HepG2 (cell line): ENCODE results near the gene NYAP1. TPM values are rescaled to one million over a fixed set of nuclear protein-coding genes. Genes with fewer than 3 reads are reported as not detected.

ENCODE experiments used
- AGO1 ChIP-seq: fragments of 200-400 bp; formaldehyde crosslinking; IDR thresholded peaks from 2 replicates; pipeline ENCODE4 v1.6.1; 2017; ENCODE audit warnings: mild to moderate bottlenecking, low read depth, low read length, moderate library complexity; ENCODE audit not compliant: poor library complexity, severe bottlenecking
- ERF ChIP-seq: IDR thresholded peaks from 2 replicates; pipeline ENCODE4 v1.6.1; 2018; ENCODE audit warnings: missing biosample characterization, missing genetic modification reagents
- HDAC1 ChIP-seq: sonication (generic); formaldehyde crosslinking; IDR thresholded peaks from 2 replicates; pipeline ENCODE4 v1.5.1; 2020; ENCODE audit warnings: mild to moderate bottlenecking, missing genetic modification reagents
- KMT2A ChIP-seq: sonication (generic); formaldehyde crosslinking; IDR thresholded peaks from 2 replicates; pipeline ENCODE4 v1.4.0; 2020; ENCODE audit warnings: missing genetic modification reagents
- PITX1 ChIP-seq: sonication (generic); formaldehyde crosslinking; IDR thresholded peaks from 2 replicates; pipeline ENCODE4 v1.5.1; 2020; ENCODE audit warnings: mild to moderate bottlenecking, missing genetic modification reagents
- POGZ ChIP-seq: sonication (generic); formaldehyde crosslinking; IDR thresholded peaks from 2 replicates; pipeline ENCODE4 v1.4.0; 2020; ENCODE audit warnings: mild to moderate bottlenecking, missing genetic modification reagents
- RBM22 ChIP-seq: fragments of 200-400 bp; formaldehyde crosslinking; optimal IDR thresholded peaks from 2 replicates; pipeline ENCODE3; 2017; ENCODE audit warnings: mild to moderate bottlenecking, low read length, moderate library complexity
- TBX2 ChIP-seq: sonication (generic); formaldehyde crosslinking; IDR thresholded peaks from 2 replicates; pipeline ENCODE4 v1.5.0; 2020; ENCODE audit warnings: missing genetic modification reagents, mild to moderate bottlenecking, borderline replicate concordance
- ZFP37 ChIP-seq: sonication (generic); formaldehyde crosslinking; IDR thresholded peaks from 2 replicates; pipeline ENCODE4 v1.4.0; 2020; ENCODE audit warnings: missing genetic modification reagents, borderline replicate concordance
- ZNF20 ChIP-seq: sonication (generic); formaldehyde crosslinking; IDR thresholded peaks from 2 replicates; pipeline ENCODE4 v1.4.0; 2020; ENCODE audit warnings: mild to moderate bottlenecking, moderate library complexity, missing genetic modification reagents
- ZNF577 ChIP-seq: sonication (generic); formaldehyde crosslinking; IDR thresholded peaks from 2 replicates; pipeline ENCODE4 v1.4.0; 2020; ENCODE audit warnings: mild to moderate bottlenecking, low read depth, missing genetic modification reagents, borderline replicate concordance
- ZNF652 ChIP-seq: IDR thresholded peaks from 2 replicates; pipeline ENCODE4 v1.6.1; 2016; ENCODE audit warnings: low read depth, borderline replicate concordance
- ZNF839 ChIP-seq: sonication (generic); formaldehyde crosslinking; IDR thresholded peaks from 2 replicates; pipeline ENCODE4 v1.4.0; 2020; ENCODE audit warnings: missing genetic modification reagents, mild to moderate bottlenecking, borderline replicate concordance
- ZNF879 ChIP-seq: sonication (generic); formaldehyde crosslinking; IDR thresholded peaks from 2 replicates; pipeline ENCODE4 v1.8.1; 2023; ENCODE audit warnings: missing genetic modification reagents
- polyA plus RNA-seq, 8 experiments: library from polyadenylated mRNA; depleted of rRNA in 3 of 8; stranded (reverse) in 7 of 8; unstranded in 1 of 8; fragments of >200 nt; fragmentation: Illumina TruSeq in 4 of 8; extraction: Trizol in 4 of 8; gene quantifications; 2 replicates each; pipeline versions ENCODE4 v1.2.1 to v1.2.3, GENCODE V29; 2011 to 2016; ENCODE audit warnings: low read depth in 4 of 8, missing spikeins in 1 of 8, mixed read lengths in 1 of 8; ENCODE audit not compliant: insufficient read depth in 1 of 8
- total RNA-seq, 5 experiments: library from RNA; depleted of rRNA; stranded (reverse); fragments of >200 nt; fragmentation: Illumina TruSeq; extraction: Trizol; gene quantifications; 2 replicates each; pipeline ENCODE4 v1.2.3, GENCODE V29; 2016; ENCODE audit warnings: low read depth in 1 of 5
- TF ChIP-seq, protein P1 (sequence below): IDR thresholded peaks from 2 replicates; pipeline ENCODE4 v1.6.1; 2012; ENCODE audit warnings: low read depth, low read length, improper control_type of control experiment
- TF ChIP-seq, protein P2 (sequence below): IDR thresholded peaks from 2 replicates; pipeline ENCODE4 v1.6.1; 2016; ENCODE audit warnings: mild to moderate bottlenecking
- TF ChIP-seq, protein P3 (sequence below): sonication (generic); formaldehyde crosslinking; IDR thresholded peaks from 2 replicates; pipeline ENCODE4 v1.4.0; 2020; ENCODE audit warnings: low read depth, mild to moderate bottlenecking, missing genetic modification reagents
- TF ChIP-seq, protein P4 (sequence below): sonication (generic); formaldehyde crosslinking; IDR thresholded peaks from 2 replicates; pipeline ENCODE4 v1.9.0; 2021; ENCODE audit warnings: missing genetic modification reagents, mild to moderate bottlenecking, borderline replicate concordance
- TF ChIP-seq, protein P5 (sequence below): sonication (generic); formaldehyde crosslinking; IDR thresholded peaks from 2 replicates; pipeline ENCODE4 v1.5.1; 2020; ENCODE audit warnings: missing genetic modification reagents, mild to moderate bottlenecking, borderline replicate concordance
- TF ChIP-seq, protein P6 (sequence below): sonication (generic); formaldehyde crosslinking; IDR thresholded peaks from 2 replicates; pipeline ENCODE4 v1.8.0; 2022; ENCODE audit warnings: mild to moderate bottlenecking, missing genetic modification reagents, borderline replicate concordance

The NYAP1 gene
- total and polyA plus RNA-seq, 2 of the 13 experiments (the other 11 are each of a cell fraction or from before 2014, with no cell fraction given) = 0.15 to 0.46 TPM

DNA sequence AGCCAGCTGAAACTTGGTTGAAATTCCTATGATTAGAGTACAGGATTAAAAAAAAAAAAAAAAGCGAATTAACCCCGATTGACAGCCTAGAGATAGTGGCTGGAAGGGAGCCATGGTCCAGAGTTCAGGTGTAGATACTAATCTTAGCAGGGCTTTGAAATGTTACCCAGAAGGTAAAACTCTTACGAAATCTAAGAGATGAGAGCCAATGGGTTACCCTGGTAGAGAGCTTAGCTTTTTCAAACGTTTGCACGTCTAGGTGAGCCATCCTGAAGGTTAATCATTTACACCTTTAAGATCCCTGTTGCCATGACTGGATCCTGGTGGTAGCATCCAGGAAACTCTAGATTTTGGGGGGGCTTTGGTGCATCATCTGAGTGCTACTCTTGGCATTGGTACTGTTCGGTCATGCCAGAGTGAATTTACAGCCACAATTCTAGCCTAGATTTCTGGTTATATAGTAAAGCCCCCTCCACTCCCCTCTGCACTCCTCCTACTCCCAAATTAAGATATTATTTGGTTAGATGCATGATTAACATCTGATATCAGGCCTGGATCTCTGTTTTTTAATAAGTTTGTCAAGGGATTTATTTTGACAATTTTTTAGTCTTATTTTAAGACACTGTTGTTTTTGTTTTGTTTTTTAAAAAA, 56.5 kb downstream of the NYAP1 start (continued):
- TF ChIP-seq ZNF20 (CRISPR knock-in tag) = no peak
- no peak for TF ChIP-seq ZNF577 (CRISPR knock-in tag)
- TF ChIP-seq POGZ (CRISPR knock-in tag) = no peak
- TF ChIP-seq, protein P1, sequence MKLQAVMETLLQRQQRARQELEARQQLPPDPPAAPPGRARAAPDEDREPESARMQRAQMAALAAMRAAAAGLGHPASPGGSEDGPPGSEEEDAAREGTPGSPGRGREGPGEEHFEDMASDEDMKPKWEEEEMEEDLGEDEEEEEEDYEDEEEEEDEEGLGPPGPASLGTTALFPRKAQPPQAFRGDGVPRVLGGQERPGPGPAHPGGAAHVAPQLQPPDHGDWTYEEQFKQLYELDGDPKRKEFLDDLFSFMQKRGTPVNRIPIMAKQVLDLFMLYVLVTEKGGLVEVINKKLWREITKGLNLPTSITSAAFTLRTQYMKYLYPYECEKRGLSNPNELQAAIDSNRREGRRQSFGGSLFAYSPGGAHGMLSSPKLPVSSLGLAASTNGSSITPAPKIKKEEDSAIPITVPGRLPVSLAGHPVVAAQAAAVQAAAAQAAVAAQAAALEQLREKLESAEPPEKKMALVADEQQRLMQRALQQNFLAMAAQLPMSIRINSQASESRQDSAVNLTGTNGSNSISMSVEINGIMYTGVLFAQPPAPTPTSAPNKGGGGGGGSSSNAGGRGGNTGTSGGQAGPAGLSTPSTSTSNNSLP = peak; percentile 97
- TF ChIP-seq, protein P2, sequence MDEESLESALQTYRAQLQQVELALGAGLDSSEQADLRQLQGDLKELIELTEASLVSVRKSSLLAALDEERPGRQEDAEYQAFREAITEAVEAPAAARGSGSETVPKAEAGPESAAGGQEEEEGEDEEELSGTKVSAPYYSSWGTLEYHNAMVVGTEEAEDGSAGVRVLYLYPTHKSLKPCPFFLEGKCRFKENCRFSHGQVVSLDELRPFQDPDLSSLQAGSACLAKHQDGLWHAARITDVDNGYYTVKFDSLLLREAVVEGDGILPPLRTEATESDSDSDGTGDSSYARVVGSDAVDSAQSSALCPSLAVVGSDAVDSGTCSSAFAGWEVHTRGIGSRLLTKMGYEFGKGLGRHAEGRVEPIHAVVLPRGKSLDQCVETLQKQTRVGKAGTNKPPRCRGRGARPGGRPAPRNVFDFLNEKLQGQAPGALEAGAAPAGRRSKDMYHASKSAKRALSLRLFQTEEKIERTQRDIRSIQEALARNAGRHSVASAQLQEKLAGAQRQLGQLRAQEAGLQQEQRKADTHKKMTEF = peak; percentile 78
- TF ChIP-seq, protein P3, sequence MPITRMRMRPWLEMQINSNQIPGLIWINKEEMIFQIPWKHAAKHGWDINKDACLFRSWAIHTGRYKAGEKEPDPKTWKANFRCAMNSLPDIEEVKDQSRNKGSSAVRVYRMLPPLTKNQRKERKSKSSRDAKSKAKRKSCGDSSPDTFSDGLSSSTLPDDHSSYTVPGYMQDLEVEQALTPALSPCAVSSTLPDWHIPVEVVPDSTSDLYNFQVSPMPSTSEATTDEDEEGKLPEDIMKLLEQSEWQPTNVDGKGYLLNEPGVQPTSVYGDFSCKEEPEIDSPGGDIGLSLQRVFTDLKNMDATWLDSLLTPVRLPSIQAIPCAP (CRISPR knock-in tag) = no peak
- TF ChIP-seq AGO1 = no peak
- TF ChIP-seq, protein P4, sequence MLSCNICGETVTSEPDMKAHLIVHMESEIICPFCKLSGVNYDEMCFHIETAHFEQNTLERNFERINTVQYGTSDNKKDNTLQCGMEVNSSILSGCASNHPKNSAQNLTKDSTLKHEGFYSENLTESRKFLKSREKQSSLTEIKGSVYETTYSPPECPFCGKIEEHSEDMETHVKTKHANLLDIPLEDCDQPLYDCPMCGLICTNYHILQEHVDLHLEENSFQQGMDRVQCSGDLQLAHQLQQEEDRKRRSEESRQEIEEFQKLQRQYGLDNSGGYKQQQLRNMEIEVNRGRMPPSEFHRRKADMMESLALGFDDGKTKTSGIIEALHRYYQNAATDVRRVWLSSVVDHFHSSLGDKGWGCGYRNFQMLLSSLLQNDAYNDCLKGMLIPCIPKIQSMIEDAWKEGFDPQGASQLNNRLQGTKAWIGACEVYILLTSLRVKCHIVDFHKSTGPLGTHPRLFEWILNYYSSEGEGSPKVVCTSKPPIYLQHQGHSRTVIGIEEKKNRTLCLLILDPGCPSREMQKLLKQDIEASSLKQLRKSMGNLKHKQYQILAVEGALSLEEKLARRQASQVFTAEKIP (CRISPR knock-in tag) = no peak
- TF ChIP-seq ZNF652 = peak; percentile 37; the same call in 1 of the 2 replicates
- TF ChIP-seq ZFP37 (CRISPR knock-in tag) = no peak
- TF ChIP-seq KMT2A = no peak
- TF ChIP-seq ZNF839 (CRISPR knock-in tag) = no peak
- TF ChIP-seq, protein P5, sequence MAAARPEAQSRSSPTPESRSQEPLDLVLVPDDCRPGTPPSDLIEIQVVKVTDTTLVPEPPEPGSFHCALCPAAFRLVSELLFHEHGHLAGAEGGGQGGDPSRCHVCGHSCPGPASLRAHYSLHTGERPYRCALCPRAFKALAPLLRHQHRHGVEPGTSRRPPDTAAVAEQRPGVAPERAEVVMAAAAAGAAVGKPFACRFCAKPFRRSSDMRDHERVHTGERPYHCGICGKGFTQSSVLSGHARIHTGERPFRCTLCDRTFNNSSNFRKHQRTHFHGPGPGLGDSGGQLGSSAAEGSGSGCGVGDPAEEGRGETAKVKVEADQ (CRISPR knock-in tag) = no peak
- TF ChIP-seq ZNF879 (CRISPR knock-in tag) = no peak
- peak; percentile 70 for TF ChIP-seq HDAC1 (CRISPR knock-in tag)
- TF ChIP-seq PITX1 (CRISPR knock-in tag) = peak; percentile 88
- peak; percentile 64; the same call in 1 of the 2 replicates for TF ChIP-seq TBX2 (CRISPR knock-in tag)
- TF ChIP-seq RBM22 = no peak
- TF ChIP-seq ERF (CRISPR knock-in tag) = 0 out of 2 replicates have a peak, but pooled peaks have one; percentile 37
- TF ChIP-seq, protein P6, sequence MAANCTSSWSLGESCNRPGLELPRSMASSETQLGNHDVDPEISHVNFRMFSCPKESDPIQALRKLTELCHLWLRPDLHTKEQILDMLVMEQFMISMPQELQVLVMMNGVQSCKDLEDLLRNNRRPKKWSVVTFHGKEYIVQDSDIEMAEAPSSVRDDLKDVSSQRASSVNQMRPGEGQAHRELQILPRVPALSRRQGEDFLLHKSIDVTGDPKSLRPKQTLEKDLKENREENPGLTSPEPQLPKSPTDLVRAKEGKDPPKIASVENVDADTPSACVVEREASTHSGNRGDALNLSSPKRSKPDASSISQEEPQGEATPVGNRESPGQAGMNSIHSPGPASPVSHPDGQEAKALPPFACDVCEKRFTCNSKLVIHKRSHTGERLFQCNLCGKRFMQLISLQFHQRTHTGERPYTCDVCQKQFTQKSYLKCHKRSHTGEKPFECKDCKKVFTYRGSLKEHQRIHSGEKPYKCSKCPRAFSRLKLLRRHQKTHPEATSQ (CRISPR knock-in tag) = 0 out of 2 replicates have a peak, but pooled peaks have one; percentile 44
